ENCODE measurements around the gene JPH4. TPM values are rescaled to one million over a fixed set of nuclear protein-coding genes. Genes with fewer than 3 reads are reported as not detected.

The JPH4 gene
- total RNA-seq, 1 donor from 2014 or later: 7.4 TPM

GRCh38 chr14:23569443-23570151 lies 9.0 kb downstream of the JPH4 start:
- no peaks in the 10 kb centered on the region for H3K36me3 Mint-ChIP-seq
- no peaks in the 10 kb centered on the region for H3K9me3 Mint-ChIP-seq
- no peak for TF ChIP-seq CTCF (IDR thresholded peaks at IDR 0.05; ENCODE audit: unreplicated experiment)
- H3K27me3 Mint-ChIP-seq (ENCODE audit: low read depth): peaks cover 32% of the 10 kb centered on the region
- no peak for DNase-seq (ENCODE audit: low spot score in 2 of 2, unreplicated experiment in 2 of 2)
- no peak overlapping the region for H3K4me3 Mint-ChIP-seq
- H3K27ac Mint-ChIP-seq: peak overlapping the region; percentile 83
- peaks cover 33% of the 10 kb centered on the region for H3K4me1 Mint-ChIP-seq

GRCh38 chr14:23568600-23569331 lies 9.8 kb downstream of the JPH4 start:
- H3K36me3 Mint-ChIP-seq: peaks cover 6% of the 10 kb centered on the region
- H3K4me3 Mint-ChIP-seq: peak overlapping the region; percentile 100
- H3K27ac Mint-ChIP-seq: peak overlapping the region; percentile 87
- no peaks in the 10 kb centered on the region for H3K9me3 Mint-ChIP-seq
- peaks cover 25% of the 10 kb centered on the region for H3K27me3 Mint-ChIP-seq (ENCODE audit: low read depth)
- DNase-seq (ENCODE audit: low spot score in 2 of 2, unreplicated experiment in 2 of 2): no peak
- peaks cover 33% of the 10 kb centered on the region for H3K4me1 Mint-ChIP-seq
- no peak for TF ChIP-seq CTCF (IDR thresholded peaks at IDR 0.05; ENCODE audit: unreplicated experiment)

- DNase-seq (ENCODE audit: low spot score in 2 of 2, unreplicated experiment in 2 of 2): no peak
- H3K36me3 Mint-ChIP-seq: peaks cover 6% of the 10 kb centered on the region
- H3K9me3 Mint-ChIP-seq: no peaks in the 10 kb centered on the region
- peaks cover 18% of the 10 kb centered on the region for H3K27me3 Mint-ChIP-seq (ENCODE audit: low read depth)
- TF ChIP-seq CTCF (IDR thresholded peaks at IDR 0.05; ENCODE audit: unreplicated experiment): no peak
- peak overlapping the region; percentile 100 for H3K4me3 Mint-ChIP-seq
- H3K27ac Mint-ChIP-seq: peak overlapping the region; percentile 99
- peaks cover 33% of the 10 kb centered on the region for H3K4me1 Mint-ChIP-seq
These were observed 10.5 kb downstream of the JPH4 start for GRCh38 chr14:23568021-23568599.

- peak; percentile 63 to 86 for DNase-seq (ENCODE audit: low spot score in 2 of 2, unreplicated experiment in 2 of 2)
- H3K27ac Mint-ChIP-seq: peak within 1 kb of the TSS; percentile 99
These were observed 11.2 kb downstream of the JPH4 start, which contains the start of gene AP1G2 for GRCh38 chr14:23567186-23568020. Gene AP1G2 (minus strand): TSS chr14:23567791. CDS start chr14:23567314, 477 bp downstream.

More at GRCh38 chr14:23567186-23568020, 11.2 kb downstream of the JPH4 start, which contains the start of gene AP1G2:
- no peak for TF ChIP-seq CTCF (IDR thresholded peaks at IDR 0.05; ENCODE audit: unreplicated experiment)
- Mint-ChIP-seq H3K4me1 (peaks cover 33% of the 10 kb centered on the region), H3K9me3 (no peaks in the 10 kb centered on the region), H3K36me3 (peaks cover 6% of the 10 kb centered on the region), H3K4me3 (peak within 1 kb of the TSS; percentile 100), H3K27me3 (ENCODE audit: low read depth) (peaks cover 11% of the 10 kb centered on the region)
